GM19238 (cell line): ENCODE results near the gene PRICKLE2.

ENCODE experiments used
- DNase-seq: peaks from one replicate; pipeline ENCODE4 v3.0.0; 2011; ENCODE audit warnings: low spot score; ENCODE audit not compliant: insufficient read length

PRICKLE2 gene

GRCh38 chr3:64160000-64160695 is 65.1 kb downstream of the PRICKLE2 start:
- no peak for DNase-seq

GRCh38 chr3:64158334-64158733 is 66.9 kb downstream of the PRICKLE2 start:
- DNase-seq = no peak

GRCh38 chr3:64157150-64158035 is 67.9 kb downstream of the PRICKLE2 start:
- DNase-seq = no peak

- DNase-seq = no peak
Observed at GRCh38 chr3:64155328-64155727, 69.9 kb downstream of the PRICKLE2 start.

- DNase-seq = no peak
Observed at GRCh38 chr3:64152676-64153466, 72.4 kb downstream of the PRICKLE2 start.

GRCh38 chr3:64152086-64152485 is 73.2 kb downstream of the PRICKLE2 start:
- DNase-seq = no peak

- DNase-seq = no peak
Observed at GRCh38 chr3:64151342-64151871, 73.9 kb downstream of the PRICKLE2 start.

GRCh38 chr3:64150623-64151207 is 74.6 kb downstream of the PRICKLE2 start:
- no peak for DNase-seq

GRCh38 chr3:64149886-64150285 is 75.4 kb downstream of the PRICKLE2 start:
- DNase-seq = no peak

GRCh38 chr3:64148955-64149653 is 76.2 kb downstream of the PRICKLE2 start:
- DNase-seq = no peak

GRCh38 chr3:64147211-64147610 is 78.1 kb downstream of the PRICKLE2 start:
- no peak for DNase-seq

GRCh38 chr3:64145438-64145837 is 79.8 kb downstream of the PRICKLE2 start:
- no peak for DNase-seq

- DNase-seq = no peak
Observed at GRCh38 chr3:64144241-64144900, 80.9 kb downstream of the PRICKLE2 start.

GRCh38 chr3:64143409-64144130 is 81.7 kb downstream of the PRICKLE2 start:
- no peak for DNase-seq

- no peak for DNase-seq
Observed at GRCh38 chr3:64141476-64141875, 83.8 kb downstream of the PRICKLE2 start.

GRCh38 chr3:64140651-64141050 is 84.6 kb downstream of the PRICKLE2 start:
- DNase-seq = no peak

- DNase-seq = no peak
Observed at GRCh38 chr3:64138656-64139375, 86.5 kb downstream of the PRICKLE2 start.

GRCh38 chr3:64138046-64138445 is 87.2 kb downstream of the PRICKLE2 start:
- DNase-seq = no peak

GRCh38 chr3:64134882-64135281 is 90.4 kb downstream of the PRICKLE2 start:
- DNase-seq = no peak
